Esophagus squamous epithelium (tissue), 5 donors: ENCODE data around the gene MOB3A. TPM values are rescaled to one million over a fixed set of nuclear protein-coding genes. Genes with fewer than 3 reads are reported as not detected.

Experiments
- DNase-seq: peaks from one replicate; lab custom pipeline; 2025; lab: John Stamatoyannopoulos, UW
- H3K27ac ChIP-seq, 4 donors: fragments of 200-600 bp; sonication (generic); one replicate each; pipeline ENCODE4 v1.5.1; 2016 to 2019; ENCODE audit warnings: mild to moderate bottlenecking in 1 of 4
- H3K27me3 ChIP-seq, 4 donors: fragments of 200-600 bp; sonication (generic); 1 replicate in 3 of 4; 2 replicates in 1 of 4; pipeline versions ENCODE4 v1.5.1 to v1.6.0; 2017 to 2021; ENCODE audit warnings: antibody characterized with exemption in 1 of 4
- H3K36me3 ChIP-seq, 3 donors: fragments of 200-600 bp; sonication (generic); one replicate each; pipeline ENCODE4 v1.5.1; 2016 to 2019
- H3K4me1 ChIP-seq, 3 donors: fragments of 200-600 bp; sonication (generic); one replicate each; pipeline ENCODE4 v1.5.1; 2017 to 2019
- H3K4me3 ChIP-seq, 4 donors: fragments of 200-600 bp; sonication (generic); 1 replicate in 3 of 4; 2 replicates in 1 of 4; pipeline ENCODE4 v1.5.1; 2016 to 2019; ENCODE audit warnings: mild to moderate bottlenecking in 2 of 4, moderate library complexity in 1 of 4
- H3K9me3 ChIP-seq, 3 donors: fragments of 200-600 bp; sonication (generic); one replicate each; pipeline ENCODE4 v1.5.1; 2016 to 2019
- POLR2A ChIP-seq, 4 donors: fragments of 450-650 bp; IDR thresholded peaks; one replicate each; pipeline ENCODE4 v1.6.1; 2017; ENCODE audit warnings: antibody characterized with exemption in 4 of 4, mild to moderate bottlenecking in 4 of 4, moderate library complexity in 3 of 4
- WGBS, 2 donors: methylation state at CpG; one replicate each; pipeline ENCODE4 v1.1.5; 2018; 5-methylcytosine and 5-hydroxymethylcytosine counted together
- intact Hi-C: fragments of 100-400 bp; cut with DNase I; formaldehyde crosslinking; loops from one replicate; pipeline ENCODE4 v1.15.0; 2022
- total RNA-seq, 4 donors: library from RNA; depleted of rRNA; stranded (reverse); fragments of >200 nt; gene quantifications; one replicate each; pipeline ENCODE4 v1.1.0, GENCODE V29; 2016
- TF ChIP-seq, protein P1 (sequence below), 6 experiments: fragments of 450-650 bp in 4 of 6; fragments of 200-600 bp in 2 of 6; sonication (generic) in 2 of 6; IDR thresholded peaks; one replicate each; pipeline ENCODE4 v1.5.1; 2016 to 2019; ENCODE audit warnings: antibody characterized with exemption in 6 of 6, mild to moderate bottlenecking in 4 of 6, moderate library complexity in 4 of 6
- donor health status: DM: yes; HTN: yes; CAD: no.

The MOB3A gene
- total RNA-seq, 4 donors from 2014 or later: 22.9 to 26.9 (median 23.6) TPM

DNA sequence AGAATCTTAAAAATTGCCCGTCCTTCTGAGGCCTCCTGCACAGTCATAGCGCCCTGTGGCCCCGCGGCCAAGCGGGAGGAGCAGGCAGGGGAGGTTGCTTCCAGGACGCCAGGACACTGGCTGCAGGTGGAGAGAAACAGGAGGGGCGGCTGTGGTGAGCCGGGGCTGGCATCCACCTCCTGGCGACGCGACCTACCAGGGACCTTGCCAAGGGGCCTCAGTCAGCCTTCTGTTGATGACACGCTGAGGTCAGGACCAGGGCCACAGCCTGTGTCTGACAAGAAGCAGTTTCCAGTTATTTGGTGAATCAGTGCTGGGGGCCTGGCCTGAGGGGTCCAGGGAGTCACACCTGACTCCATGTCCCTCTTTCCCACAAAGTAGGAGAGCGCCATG lies 31.7 kb downstream of the MOB3A start:
- no peaks in the 10 kb centered on the region for H3K9me3 ChIP-seq
- TF ChIP-seq, protein P1, sequence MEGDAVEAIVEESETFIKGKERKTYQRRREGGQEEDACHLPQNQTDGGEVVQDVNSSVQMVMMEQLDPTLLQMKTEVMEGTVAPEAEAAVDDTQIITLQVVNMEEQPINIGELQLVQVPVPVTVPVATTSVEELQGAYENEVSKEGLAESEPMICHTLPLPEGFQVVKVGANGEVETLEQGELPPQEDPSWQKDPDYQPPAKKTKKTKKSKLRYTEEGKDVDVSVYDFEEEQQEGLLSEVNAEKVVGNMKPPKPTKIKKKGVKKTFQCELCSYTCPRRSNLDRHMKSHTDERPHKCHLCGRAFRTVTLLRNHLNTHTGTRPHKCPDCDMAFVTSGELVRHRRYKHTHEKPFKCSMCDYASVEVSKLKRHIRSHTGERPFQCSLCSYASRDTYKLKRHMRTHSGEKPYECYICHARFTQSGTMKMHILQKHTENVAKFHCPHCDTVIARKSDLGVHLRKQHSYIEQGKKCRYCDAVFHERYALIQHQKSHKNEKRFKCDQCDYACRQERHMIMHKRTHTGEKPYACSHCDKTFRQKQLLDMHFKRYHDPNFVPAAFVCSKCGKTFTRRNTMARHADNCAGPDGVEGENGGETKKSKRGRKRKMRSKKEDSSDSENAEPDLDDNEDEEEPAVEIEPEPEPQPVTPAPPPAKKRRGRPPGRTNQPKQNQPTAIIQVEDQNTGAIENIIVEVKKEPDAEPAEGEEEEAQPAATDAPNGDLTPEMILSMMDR (IDR thresholded peaks at IDR 0.05): no peak
- TF ChIP-seq POLR2A (IDR thresholded peaks at IDR 0.05): no peak
- DNase-seq: no peak
- no peak overlapping the region for H3K4me3 ChIP-seq
- 52 to 69% methylated on average over 11 to 12 of the region's 13 CpGs for WGBS, 2 donors
- intact Hi-C loops: no loop called here
- H3K4me1 ChIP-seq: peaks cover 22 to 59% (median 26%) of the 10 kb centered on the region in 3 donors
- no peaks in the 10 kb centered on the region for H3K36me3 ChIP-seq
- H3K27ac ChIP-seq: peak overlapping the region in 3 of 4 donors; percentile 65 to 80 (median 80)
- no peaks in the 10 kb centered on the region for H3K27me3 ChIP-seq

DNA sequence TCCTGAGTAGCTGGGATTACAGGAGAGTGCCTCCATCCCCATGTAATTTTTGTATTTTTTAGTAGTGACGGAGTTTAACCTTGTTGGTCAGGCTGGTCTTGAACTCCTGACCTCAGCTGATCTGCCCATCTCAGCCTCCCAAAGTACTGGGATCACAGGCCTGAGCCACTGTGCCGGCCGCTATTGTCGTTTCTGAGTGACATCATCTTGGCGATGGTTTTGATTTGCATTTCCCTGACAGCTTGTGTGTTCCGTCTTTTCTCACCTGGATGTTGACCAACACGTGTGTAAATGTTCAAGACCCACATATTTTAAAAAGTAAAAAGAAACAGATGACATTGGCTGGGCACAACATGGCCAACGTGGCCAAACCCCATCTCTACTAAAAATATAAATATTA lies 32.3 kb downstream of the MOB3A start:
- Histone ChIP-seq H3K4me1 (peaks cover 26 to 61% (median 32%) of the 10 kb centered on the region in 3 donors), H3K27me3 (no peaks in the 10 kb centered on the region), H3K9me3 (no peaks in the 10 kb centered on the region), H3K4me3 (no peak overlapping the region), H3K27ac (peak overlapping the region in 2 of 4 donors; percentile 65 to 80), H3K36me3 (no peaks in the 10 kb centered on the region)
- 77 to 79% methylated on average over 8 of the region's 8 CpGs for WGBS, 2 donors
- intact Hi-C loops: no loop called here
- no peak for DNase-seq
- TF ChIP-seq, protein P1 (IDR thresholded peaks at IDR 0.05): no peak
- no peak for TF ChIP-seq POLR2A (IDR thresholded peaks at IDR 0.05)

DNA sequence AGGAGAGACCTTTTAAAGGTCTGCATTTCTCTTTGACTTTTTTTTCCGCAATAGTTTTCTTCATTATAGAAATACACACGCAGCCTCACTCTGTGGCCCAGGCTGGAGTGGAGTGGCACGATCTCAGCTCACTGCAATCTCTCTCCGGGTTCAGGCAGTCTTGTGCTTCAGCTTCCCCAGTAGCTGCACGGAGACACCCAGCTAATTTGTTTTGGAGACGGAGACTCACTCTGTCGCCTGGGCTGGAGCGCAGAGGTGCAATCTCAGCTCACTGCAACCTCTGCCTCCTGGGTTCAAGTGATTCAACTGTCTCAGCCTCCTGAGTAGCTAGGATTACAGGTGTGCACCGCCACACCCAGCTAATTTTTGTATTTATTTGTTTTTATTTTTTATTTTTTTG lies 33.4 kb downstream of the MOB3A start:
- intact Hi-C loops: no loop called here
- no peaks in the 10 kb centered on the region for H3K27me3 ChIP-seq
- DNase-seq: no peak
- TF ChIP-seq, protein P1 (IDR thresholded peaks at IDR 0.05): no peak
- TF ChIP-seq POLR2A (IDR thresholded peaks at IDR 0.05): no peak
- H3K36me3 ChIP-seq: no peaks in the 10 kb centered on the region
- no peaks in the 10 kb centered on the region for H3K9me3 ChIP-seq
- H3K4me3 ChIP-seq: no peak overlapping the region
- 85 to 86% methylated on average over 9 of the region's 9 CpGs for WGBS, 2 donors
- peak overlapping the region in 2 of 4 donors; percentile 99 for H3K27ac ChIP-seq
- peaks cover 37 to 71% (median 42%) of the 10 kb centered on the region in 3 donors for H3K4me1 ChIP-seq

DNA sequence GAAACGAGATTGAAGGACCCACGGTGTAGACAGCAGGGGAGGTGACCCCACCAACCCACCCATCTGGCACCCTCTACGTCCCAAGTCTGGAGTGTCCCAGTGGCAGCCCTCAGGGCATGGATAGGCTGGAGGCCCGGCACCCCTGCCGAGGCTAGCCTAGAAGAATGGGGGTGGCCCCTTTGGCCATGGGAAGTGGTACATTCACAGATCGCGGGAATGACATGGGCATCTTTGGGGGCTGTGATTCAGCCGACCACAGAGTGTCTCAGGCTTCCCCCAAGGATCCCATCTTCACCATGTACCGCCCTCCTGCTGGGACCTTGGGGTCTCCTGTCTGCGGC lies 33.8 kb downstream of the MOB3A start:
- H3K27ac ChIP-seq: peak overlapping the region; percentile 98 to 99 (median 99)
- TF ChIP-seq, protein P1 (IDR thresholded peaks at IDR 0.05): no peak
- no peak for TF ChIP-seq POLR2A (IDR thresholded peaks at IDR 0.05)
- intact Hi-C loops: no loop called here
- no peaks in the 10 kb centered on the region for H3K36me3 ChIP-seq
- WGBS, 2 donors: 66 to 73% methylated on average over 5 to 9 of the region's 10 CpGs
- H3K9me3 ChIP-seq: no peaks in the 10 kb centered on the region
- H3K27me3 ChIP-seq: no peaks in the 10 kb centered on the region
- no peak for DNase-seq
- peaks cover 41 to 75% (median 47%) of the 10 kb centered on the region in 3 donors for H3K4me1 ChIP-seq
- peak overlapping the region in 3 of 4 donors; percentile 51 to 83 (median 74) for H3K4me3 ChIP-seq

DNA sequence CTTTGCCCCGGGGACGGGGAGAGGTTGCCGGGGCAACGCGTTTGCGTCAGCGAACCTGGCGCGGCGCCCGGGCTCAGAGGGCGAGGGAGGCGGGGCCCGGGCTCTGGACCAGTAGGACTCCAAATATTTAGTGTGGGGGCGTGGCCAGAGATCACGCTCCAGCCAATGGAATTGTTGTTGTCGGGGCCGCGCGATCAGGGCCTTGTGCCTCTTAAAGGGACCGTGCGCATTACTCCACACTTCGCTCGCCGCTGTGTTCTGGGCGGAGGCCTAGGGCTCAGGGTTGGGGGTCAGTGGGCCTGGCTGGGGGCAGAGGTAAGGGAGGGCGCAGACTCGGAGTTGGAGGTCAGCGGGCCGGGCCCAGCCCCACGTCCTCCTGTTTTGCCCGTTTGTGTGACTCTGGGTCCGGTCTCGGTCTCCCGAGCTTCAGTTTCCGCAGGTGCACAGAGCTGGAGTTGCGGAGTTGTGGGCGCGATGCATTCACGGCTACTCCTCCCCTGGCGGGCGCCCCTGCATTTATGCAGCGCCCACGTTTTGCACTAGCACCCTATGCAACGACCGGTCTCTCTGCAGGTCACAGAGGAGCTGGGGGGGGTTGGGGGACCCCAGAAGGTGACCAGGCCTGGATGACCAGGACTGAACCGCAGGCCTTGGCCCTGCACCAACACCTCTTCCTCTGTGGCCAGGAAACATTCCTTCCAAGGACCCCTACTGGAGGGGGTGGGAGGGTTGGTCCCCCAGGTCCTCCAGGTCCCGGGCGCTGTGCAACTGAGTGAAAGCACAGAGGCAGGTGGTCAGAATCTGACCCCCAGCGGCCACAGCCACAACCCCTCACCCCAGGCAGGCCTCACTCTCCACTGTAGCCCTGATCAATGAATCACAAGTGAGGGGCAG lies 34.4 kb downstream of the MOB3A start:
- no peaks in the 10 kb centered on the region for H3K36me3 ChIP-seq
- H3K27me3 ChIP-seq: no peaks in the 10 kb centered on the region
- peak overlapping the region; percentile 98 to 99 (median 99) for H3K27ac ChIP-seq
- DNase-seq: peak; percentile 97
- H3K9me3 ChIP-seq: no peaks in the 10 kb centered on the region
- intact Hi-C loops: no loop called here
- TF ChIP-seq, protein P1 (IDR thresholded peaks at IDR 0.05): no peak
- TF ChIP-seq POLR2A (IDR thresholded peaks at IDR 0.05): peak in 1 of 4 donors; percentile 21
- H3K4me1 ChIP-seq: peaks cover 45 to 82% (median 53%) of the 10 kb centered on the region in 3 donors
- peak overlapping the region; percentile 51 to 83 (median 64) for H3K4me3 ChIP-seq
- WGBS, 2 donors: 0% methylated on average over 14 to 19 of the region's 50 CpGs
